ENCODE results near the gene PDGFB.

Gene PDGFB

GRCh38 chr22:39273950-39274887 lies 29.4 kb upstream of the PDGFB start:
- ChIA-PET POLR2A (no interaction called here), CTCF (no interaction called here)
- TF ChIP-seq CTCF (IDR thresholded peaks at IDR 0.05; ENCODE audit: control extremely low read depth, extremely low read depth, low read depth, missing control alignments), result no peak
- DNase-seq (ENCODE audit: extremely low spot score), result no peak

- TF ChIP-seq CTCF (IDR thresholded peaks at IDR 0.05; ENCODE audit: control extremely low read depth, extremely low read depth, low read depth, missing control alignments), result no peak
- DNase-seq (ENCODE audit: extremely low spot score), result no peak
- ChIA-PET POLR2A (no interaction called here), CTCF (no interaction called here)
Observed at GRCh38 chr22:39270792-39271191, 26.0 kb upstream of the PDGFB start.

GRCh38 chr22:39270280-39270679 lies 25.5 kb upstream of the PDGFB start:
- ChIA-PET POLR2A (no interaction called here), CTCF (no interaction called here)
- no peak for DNase-seq (ENCODE audit: extremely low spot score)
- TF ChIP-seq CTCF (IDR thresholded peaks at IDR 0.05; ENCODE audit: control extremely low read depth, extremely low read depth, low read depth, missing control alignments), result no peak

DNA sequence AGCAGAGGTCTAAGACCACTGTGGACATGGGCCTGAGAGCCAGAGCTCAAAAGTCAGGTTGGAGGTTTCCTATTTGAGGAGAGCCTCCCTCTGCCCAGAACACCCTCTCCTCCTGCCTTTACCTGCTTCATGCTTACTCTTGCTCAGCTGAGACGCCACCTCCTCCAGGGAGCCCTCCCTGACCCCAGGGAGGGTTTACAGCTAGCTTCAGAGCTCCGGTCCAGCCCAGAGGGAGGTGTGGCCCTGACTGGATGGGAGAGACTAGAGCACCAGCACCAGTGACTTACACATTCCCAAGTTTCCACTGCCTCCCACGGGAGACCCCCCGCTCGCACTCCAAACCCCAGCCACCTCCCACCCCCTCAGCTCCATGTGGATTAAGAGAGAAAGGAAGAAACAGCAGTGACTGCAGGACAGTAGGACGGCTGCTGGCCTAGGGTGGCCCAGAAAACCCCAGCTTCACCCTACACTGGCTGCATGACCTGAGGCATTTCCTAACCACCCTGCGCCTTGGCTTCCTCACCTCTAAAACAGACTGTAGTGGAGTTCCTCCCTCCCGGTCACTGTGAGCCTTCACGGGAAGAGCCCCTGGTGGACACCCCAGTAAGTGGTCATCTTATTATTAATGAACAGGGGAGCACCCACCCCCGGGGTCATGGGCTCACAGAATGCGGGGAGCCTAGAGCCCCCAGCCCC lies 24.5 kb upstream of the PDGFB start:
- ChIA-PET CTCF (interaction anchor here (0.7 to 1.7 kb wide), 10 partner anchors 10 to 100 kb away, joined by 3 to 5 read pairs (median 3); partner anchors contain the start of gene PDGFB), POLR2A (interaction anchor here (0.6 to 1.6 kb wide), 2 partner anchors 49 to 266 kb away, joined by 4 to 6 read pairs; no protein-coding TSS in a partner anchor)
- no peak for TF ChIP-seq CTCF (IDR thresholded peaks at IDR 0.05; ENCODE audit: control extremely low read depth, extremely low read depth, low read depth, missing control alignments)
- no peak for DNase-seq (ENCODE audit: extremely low spot score)

DNA sequence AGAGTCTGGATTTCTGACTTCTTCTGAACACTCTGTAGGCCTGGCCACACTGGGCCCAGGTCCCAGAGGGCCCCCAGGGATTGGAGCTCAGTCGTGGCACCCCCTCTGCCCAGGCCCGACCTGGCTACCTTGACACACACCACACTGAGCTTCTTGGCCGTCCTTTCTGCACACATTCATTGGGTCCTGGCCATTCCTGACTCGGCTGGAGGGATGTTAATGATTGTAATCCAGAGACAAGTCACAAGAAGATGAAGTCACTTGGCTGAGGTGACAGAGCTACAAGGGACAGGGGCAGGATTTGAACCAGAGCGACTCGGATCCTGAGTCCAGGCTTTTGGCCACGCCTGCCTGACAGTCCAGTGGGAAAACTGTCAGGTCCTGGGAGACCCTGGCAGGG lies 23.9 kb upstream of the PDGFB start:
- no peak for TF ChIP-seq CTCF (IDR thresholded peaks at IDR 0.05; ENCODE audit: control extremely low read depth, extremely low read depth, low read depth, missing control alignments)
- no peak for DNase-seq (ENCODE audit: extremely low spot score)
- ChIA-PET CTCF (interaction anchor here (0.8 to 1.7 kb wide), 11 partner anchors 11 to 100 kb away, joined by 3 to 5 read pairs (median 3); partner anchors contain the start of gene PDGFB), POLR2A (interaction anchor here (0.6 to 1.6 kb wide), 2 partner anchors 50 to 265 kb away, joined by 4 to 6 read pairs; no protein-coding TSS in a partner anchor)

DNA sequence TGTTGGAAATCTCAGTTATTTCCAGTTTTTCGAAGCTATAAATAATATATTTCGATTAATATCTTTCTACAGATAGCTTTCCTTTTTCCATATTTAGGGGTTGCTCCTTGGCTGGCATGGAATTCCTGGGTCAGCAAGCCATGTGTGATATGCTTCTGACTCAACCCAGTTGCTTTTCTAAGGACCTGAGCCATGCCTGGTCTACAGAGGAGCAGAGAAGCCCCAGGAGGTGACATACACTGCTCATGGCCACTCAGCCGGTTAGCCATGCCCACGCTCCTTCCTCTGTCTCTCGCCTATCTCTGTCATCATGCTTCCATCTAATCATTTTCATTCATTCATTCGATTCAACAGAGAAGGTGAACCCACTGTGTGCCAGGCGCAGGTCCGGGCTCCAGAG lies 23.2 kb upstream of the PDGFB start:
- no peak for TF ChIP-seq CTCF (IDR thresholded peaks at IDR 0.05; ENCODE audit: control extremely low read depth, extremely low read depth, low read depth, missing control alignments)
- ChIA-PET POLR2A (interaction anchor here (1.6 kb wide), 1 partner anchor 51 kb away, joined by 6 read pairs; no protein-coding TSS in a partner anchor), CTCF (interaction anchor here (1.0 to 1.7 kb wide), 5 partner anchors 15 to 53 kb away, joined by 3 to 5 read pairs (median 3); no protein-coding TSS in a partner anchor)
- no peak for DNase-seq (ENCODE audit: extremely low spot score)
